ENCODE data around the gene FOXD4L6.
"Not testable (repeated sequence)": the region's sequence is repeated elsewhere in the genome, so short reads cannot be mapped to it uniquely, and the experiment has no call there.

The FOXD4L6 gene

GRCh38 chr9:41128581-41128980 lies at the start of gene FOXD4L6:
TSS of gene FOXD4L6 (minus strand) at chr9:41128681. CDS start at chr9:41128383, 298 bp downstream.
- DNase-seq: not testable (repeated sequence)

- DNase-seq: not testable (repeated sequence)
Observed at GRCh38 chr9:41174994-41175393, 46.5 kb upstream of the FOXD4L6 start.

GRCh38 chr9:41150116-41150515 lies 21.6 kb upstream of the FOXD4L6 start:
- DNase-seq: not testable (repeated sequence)

- not testable (repeated sequence) for DNase-seq
Observed at GRCh38 chr9:41141878-41142277, 13.4 kb upstream of the FOXD4L6 start.

- not testable (repeated sequence) for DNase-seq
Observed at GRCh38 chr9:41126746-41127446, 1.6 kb downstream of the FOXD4L6 start.

- DNase-seq: not testable (repeated sequence)
Observed at GRCh38 chr9:41125936-41126335, 2.5 kb downstream of the FOXD4L6 start.

GRCh38 chr9:41125109-41125658 lies 3.3 kb downstream of the FOXD4L6 start:
- not testable (repeated sequence) for DNase-seq

GRCh38 chr9:41124250-41125108 lies 4.0 kb downstream of the FOXD4L6 start:
- not testable (repeated sequence) for DNase-seq

GRCh38 chr9:41123812-41124211 lies 4.7 kb downstream of the FOXD4L6 start:
- DNase-seq: not testable (repeated sequence)

- not testable (repeated sequence) for DNase-seq
Observed at GRCh38 chr9:41123396-41123795, 5.1 kb downstream of the FOXD4L6 start.

- DNase-seq: not testable (repeated sequence)
Observed at GRCh38 chr9:41120696-41121095, 7.8 kb downstream of the FOXD4L6 start.

- not testable (repeated sequence) for DNase-seq
Observed at GRCh38 chr9:41119719-41120118, 8.8 kb downstream of the FOXD4L6 start.

GRCh38 chr9:41119311-41119710 lies 9.2 kb downstream of the FOXD4L6 start:
- DNase-seq: not testable (repeated sequence)

- DNase-seq: not testable (repeated sequence)
Observed at GRCh38 chr9:41113348-41113747, 15.1 kb downstream of the FOXD4L6 start.

- DNase-seq: not testable (repeated sequence)
Observed at GRCh38 chr9:41111414-41111813, 17.1 kb downstream of the FOXD4L6 start.

- not testable (repeated sequence) for DNase-seq
Observed at GRCh38 chr9:41110913-41111312, 17.6 kb downstream of the FOXD4L6 start.

- DNase-seq: not testable (repeated sequence)
Observed at GRCh38 chr9:41109253-41109652, 19.2 kb downstream of the FOXD4L6 start.

- DNase-seq: not testable (repeated sequence)
Observed at GRCh38 chr9:41108816-41109215, 19.7 kb downstream of the FOXD4L6 start.

GRCh38 chr9:41106472-41107116 lies 21.9 kb downstream of the FOXD4L6 start:
- not testable (repeated sequence) for DNase-seq

- DNase-seq: not testable (repeated sequence)
Observed at GRCh38 chr9:41105557-41106253, 22.8 kb downstream of the FOXD4L6 start.

- not testable (repeated sequence) for DNase-seq
Observed at GRCh38 chr9:41104542-41104941, 23.9 kb downstream of the FOXD4L6 start.

- DNase-seq: not testable (repeated sequence)
Observed at GRCh38 chr9:41100508-41100907, 28.0 kb downstream of the FOXD4L6 start.

All from midbrain (tissue), 1 donor.